Liver (tissue), 9 donors: ENCODE results near the gene CHST12. TPM values are rescaled to one million over a fixed set of nuclear protein-coding genes. Genes with fewer than 3 reads are reported as not detected.

ENCODE experiments used
- DNase-seq: peaks from one replicate; pipeline ENCODE4 v3.0.0-alpha.2; 2017; ENCODE audit warnings: low spot score
- H3K27ac ChIP-seq, 2 donors: one replicate each; pipeline ENCODE4 v1.7.0; 2013; ENCODE audit warnings: inconsistent platforms in 2 of 2, low read length in 2 of 2, control low read depth in 1 of 2, low read depth in 1 of 2, mild to moderate bottlenecking in 1 of 2
- H3K27me3 ChIP-seq, 4 donors: one replicate each; pipeline versions ENCODE4 v1.6.1 to v1.7.0; 2013; ENCODE audit warnings: low read length in 3 of 4, inconsistent platforms in 1 of 4, mild to moderate bottlenecking in 1 of 4, moderate library complexity in 1 of 4; ENCODE audit not compliant: control insufficient read depth in 4 of 4, insufficient read depth in 4 of 4
- H3K36me3 ChIP-seq, 4 donors: one replicate each; pipeline versions ENCODE4 v1.6.1 to v1.7.0; 2013; ENCODE audit warnings: low read length in 3 of 4, mild to moderate bottlenecking in 3 of 4, low read depth in 1 of 4, moderate library complexity in 1 of 4; ENCODE audit not compliant: control insufficient read depth in 4 of 4, insufficient read depth in 3 of 4
- H3K4me1 ChIP-seq, 4 donors: one replicate each; pipeline versions ENCODE4 v1.6.1 to v1.7.0; 2013; ENCODE audit warnings: low read length in 3 of 4, mild to moderate bottlenecking in 3 of 4, moderate library complexity in 1 of 4; ENCODE audit not compliant: control insufficient read depth in 4 of 4, insufficient read depth in 4 of 4
- H3K4me3 ChIP-seq, 3 donors: one replicate each; pipeline versions ENCODE4 v1.6.1 to v1.7.0; 2013; ENCODE audit warnings: low read length in 3 of 3, control low read depth in 1 of 3, low read depth in 1 of 3, mild to moderate bottlenecking in 1 of 3
- H3K9ac ChIP-seq, 2 donors: one replicate each; pipeline ENCODE4 v1.7.0; 2013; ENCODE audit warnings: low read length in 2 of 2, mild to moderate bottlenecking in 2 of 2, moderate library complexity in 2 of 2, control low read depth in 1 of 2, low read depth in 1 of 2
- H3K9me3 ChIP-seq, 4 donors: one replicate each; pipeline versions ENCODE4 v1.6.1 to v1.7.0; 2013; ENCODE audit warnings: low read length in 3 of 4; ENCODE audit not compliant: control insufficient read depth in 4 of 4
- ATF3 ChIP-seq: IDR thresholded peaks from 2 replicates; pipeline ENCODE4 v1.6.1; 2016; ENCODE audit warnings: antibody characterized with exemption
- CTCF ChIP-seq: fragments of 150-350 bp; IDR thresholded peaks from 2 replicates; pipeline ENCODE4 v1.5.1; 2017; ENCODE audit warnings: improper control_type of control experiment, low read depth, low read length; ENCODE audit not compliant: missing input control
- EGR1 ChIP-seq, 2 donors: IDR thresholded peaks; 2 replicates each; pipeline ENCODE4 v1.6.1; 2016 to 2018; ENCODE audit warnings: antibody characterized with exemption in 2 of 2, low read depth in 2 of 2
- FOXA1 ChIP-seq: IDR thresholded peaks from 2 replicates; pipeline ENCODE4 v1.6.1; 2016; ENCODE audit warnings: antibody characterized with exemption
- FOXA2 ChIP-seq: IDR thresholded peaks from 2 replicates; pipeline ENCODE4 v1.6.1; 2016; ENCODE audit warnings: antibody characterized with exemption
- GABPA ChIP-seq, 2 donors: IDR thresholded peaks in 1 of 2; conservative IDR thresholded peaks in 1 of 2; 2 replicates each; pipeline ENCODE4 v1.6.1; 2016; ENCODE audit warnings: antibody characterized with exemption in 2 of 2, mild to moderate bottlenecking in 1 of 2, moderate library complexity in 1 of 2
- HNF4A ChIP-seq, 2 donors: conservative IDR thresholded peaks; 2 replicates each; pipeline ENCODE4 v1.6.1; 2016; ENCODE audit warnings: antibody characterized with exemption in 2 of 2, mild to moderate bottlenecking in 2 of 2
- HNF4G ChIP-seq: IDR thresholded peaks from 2 replicates; pipeline ENCODE4 v1.6.1; 2016; ENCODE audit warnings: antibody characterized with exemption
- JUND ChIP-seq, 2 donors: IDR thresholded peaks; 2 replicates each; pipeline ENCODE4 v1.6.1; 2016; ENCODE audit warnings: antibody characterized with exemption in 2 of 2
- MAX ChIP-seq: IDR thresholded peaks from 2 replicates; pipeline ENCODE4 v1.6.1; 2016; ENCODE audit warnings: antibody characterized with exemption
- NR2F2 ChIP-seq: IDR thresholded peaks from 2 replicates; pipeline ENCODE4 v1.6.1; 2016; ENCODE audit warnings: antibody characterized with exemption
- RAD21 ChIP-seq, 2 donors: IDR thresholded peaks; 2 replicates each; pipeline ENCODE4 v1.6.1; 2016; ENCODE audit warnings: antibody characterized with exemption in 2 of 2, mild to moderate bottlenecking in 2 of 2
- RXRA ChIP-seq, 2 donors: IDR thresholded peaks; 2 replicates each; pipeline ENCODE4 v1.6.1; 2017 to 2018; ENCODE audit warnings: antibody characterized with exemption in 2 of 2, mild to moderate bottlenecking in 1 of 2
- SP1 ChIP-seq: IDR thresholded peaks from 2 replicates; pipeline ENCODE4 v1.6.1; 2018; ENCODE audit warnings: antibody characterized with exemption, mild to moderate bottlenecking
- TAF1 ChIP-seq: conservative IDR thresholded peaks from 2 replicates; pipeline ENCODE4 v1.6.1; 2016; ENCODE audit warnings: antibody characterized with exemption, mild to moderate bottlenecking
- YY1 ChIP-seq: IDR thresholded peaks from 2 replicates; pipeline ENCODE4 v1.6.1; 2016; ENCODE audit warnings: antibody characterized with exemption, mild to moderate bottlenecking
- ZBTB33 ChIP-seq: IDR thresholded peaks from 2 replicates; pipeline ENCODE4 v1.6.1; 2016; ENCODE audit warnings: antibody characterized with exemption
- WGBS: extraction: QIAGEN DNeasy Blood & Tissue Kit; methylation state at CpG from one replicate; pipeline ENCODE4 v1.1.7; 2013; 5-methylcytosine and 5-hydroxymethylcytosine counted together
- polyA plus RNA-seq, 2 donors: library from polyadenylated mRNA; stranded (reverse) in 1 of 2; unstranded in 1 of 2; fragments of 200-250 nt in 1 of 2; fragments of >200 nt in 1 of 2; fragmentation: Nextera tagmentation in 1 of 2; extraction: Ambion mirVana in 1 of 2; gene quantifications; one replicate each; pipeline versions ENCODE4 v1.2.1 to v1.2.3, GENCODE V29; 2013 to 2015
- total RNA-seq, 2 donors: library from RNA; depleted of rRNA; stranded (reverse); fragments of >200 nt; gene quantifications; one replicate each; pipeline ENCODE4 v1.2.3, GENCODE V29; 2014
- donor health status: healthy.
- donor health status: healthy.
- donor health status: healthy.
- donor health status: healthy.
- donor health status: healthy.

The CHST12 gene
- total and polyA plus RNA-seq, 4 donors, result 3.2 to 11.9 (median 5.2) TPM

GRCh38 chr7:2357571-2357970, 45.8 kb upstream of the CHST12 start:
- 83% methylated on average over 6 of the region's 6 CpGs for WGBS
- no peak overlapping the region for H3K9ac ChIP-seq
- peaks cover 11 to 30% (median 21%) of the 10 kb centered on the region in 4 donors for H3K4me1 ChIP-seq

GRCh38 chr7:2358968-2359527, 44.4 kb upstream of the CHST12 start:
- Histone ChIP-seq H3K27me3 (no peaks in the 10 kb centered on the region), H3K9me3 (no peaks in the 10 kb centered on the region), H3K9ac (no peak overlapping the region), H3K36me3 (peaks cover 14 to 32% (median 20%) of the 10 kb centered on the region in 4 donors), H3K4me3 (no peak overlapping the region), H3K27ac (no peak overlapping the region), H3K4me1 (peaks cover 6 to 21% (median 17%) of the 10 kb centered on the region in 4 donors)
- TF ChIP-seq YY1 (no peak), HNF4A (conservative IDR thresholded peaks at IDR 0.05) (no peak), TAF1 (no peak), HNF4G (no peak), JUND (IDR thresholded peaks at IDR 0.05) (no peak), EGR1 (IDR thresholded peaks at IDR 0.05; ENCODE audit: low read depth in 2 of 2) (no peak), ATF3 (no peak), FOXA1 (no peak), ZBTB33 (no peak), MAX (no peak)
- WGBS, result 84% methylated on average over 8 of the region's 8 CpGs
- no peak for DNase-seq

More at GRCh38 chr7:2357571-2357970, 45.8 kb upstream of the CHST12 start:
- Histone ChIP-seq H3K4me3 (no peak overlapping the region), H3K27me3 (no peaks in the 10 kb centered on the region), H3K27ac (no peak overlapping the region), H3K9me3 (no peaks in the 10 kb centered on the region), H3K36me3 (peaks cover 2 to 19% (median 11%) of the 10 kb centered on the region in 4 donors)
- TF ChIP-seq HNF4A (conservative IDR thresholded peaks at IDR 0.05) (no peak), SP1 (no peak), NR2F2 (no peak), RAD21 (IDR thresholded peaks at IDR 0.05) (no peak), EGR1 (IDR thresholded peaks at IDR 0.05; ENCODE audit: low read depth in 2 of 2) (no peak), FOXA1 (no peak)
- DNase-seq, result no peak

- H3K4me3 ChIP-seq, result no peak overlapping the region
- H3K36me3 ChIP-seq, result peaks cover 19 to 38% (median 25%) of the 10 kb centered on the region in 4 donors
- peaks cover 6 to 21% (median 17%) of the 10 kb centered on the region in 4 donors for H3K4me1 ChIP-seq
- TF ChIP-seq HNF4G (no peak), MAX (no peak), TAF1 (no peak), FOXA2 (no peak), YY1 (no peak), FOXA1 (no peak), NR2F2 (no peak), ATF3 (no peak), GABPA (IDR thresholded peaks at IDR 0.05 in 1 of 2, conservative IDR thresholded peaks at IDR 0.05 in 1 of 2) (no peak), HNF4A (conservative IDR thresholded peaks at IDR 0.05) (no peak), EGR1 (IDR thresholded peaks at IDR 0.05; ENCODE audit: low read depth in 2 of 2) (no peak), RAD21 (IDR thresholded peaks at IDR 0.05) (no peak), CTCF (no peak), JUND (IDR thresholded peaks at IDR 0.05) (no peak), RXRA (IDR thresholded peaks at IDR 0.05) (no peak)
- no peak for DNase-seq
- no peaks in the 10 kb centered on the region for H3K27me3 ChIP-seq
- H3K27ac ChIP-seq, result no peak overlapping the region
- WGBS, result 88% methylated on average over 11 of the region's 11 CpGs
- no peak overlapping the region for H3K9ac ChIP-seq
- no peaks in the 10 kb centered on the region for H3K9me3 ChIP-seq
These were observed 43.8 kb upstream of the CHST12 start for GRCh38 chr7:2359610-2360009.
